ENCODE results near the gene DNAJA3. TPM values are rescaled to one million over a fixed set of nuclear protein-coding genes. Genes with fewer than 3 reads are reported as not detected.

DNAJA3 gene
- total and polyA plus RNA-seq, 10 of the 15 experiments (the other 5 are each of a cell fraction or from before 2014, with no cell fraction given) = 8.4 to 141 (median 60.8) TPM

DNA sequence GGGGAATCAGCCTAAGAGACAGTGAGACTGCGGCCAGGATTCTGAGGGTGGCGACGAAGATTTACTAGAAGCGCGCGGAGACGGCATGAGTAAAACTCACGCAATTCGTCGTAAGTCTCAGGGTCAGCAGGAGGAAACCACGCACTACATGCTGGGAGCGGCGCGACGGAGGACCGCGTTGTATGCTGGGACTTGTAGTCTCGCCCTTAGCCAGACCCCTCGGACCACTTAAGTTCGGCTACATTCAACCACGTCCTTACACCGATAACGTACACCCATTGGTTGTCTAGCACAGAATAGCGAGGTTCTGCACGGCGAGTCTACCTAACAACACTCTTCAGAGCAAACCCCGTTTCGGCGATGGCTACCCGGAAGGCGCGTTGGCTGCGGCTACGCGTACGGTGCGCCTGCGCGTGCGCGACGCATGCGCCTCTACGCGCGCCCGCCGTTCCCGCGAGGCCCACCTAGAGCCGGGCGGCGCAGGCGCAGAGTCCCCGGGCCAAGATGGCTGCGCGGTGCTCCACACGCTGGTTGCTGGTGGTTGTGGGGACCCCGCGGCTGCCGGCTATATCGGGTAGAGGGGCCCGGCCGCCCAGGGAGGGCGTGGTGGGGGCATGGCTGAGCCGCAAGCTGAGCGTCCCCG lies at the start of gene DNAJA3 (continued):
- TF ChIP-seq GATAD2B (conservative IDR thresholded peaks at IDR 0.05; ENCODE audit: low read depth) (peak; percentile 58), RAD21 (IDR thresholded peaks at IDR 0.05; ENCODE audit: insufficient read depth, low read depth, low read length) (no peak), NR2C2 (IDR thresholded peaks at IDR 0.05; ENCODE audit: borderline replicate concordance, control insufficient read depth, insufficient read length, low read depth) (no peak), CREB1 (IDR thresholded peaks at IDR 0.05; ENCODE audit: low read depth) (peak; percentile 94), HDAC2 (IDR thresholded peaks at IDR 0.05) (no peak), ESRRA (IDR thresholded peaks at IDR 0.05; ENCODE audit: low read length) (peak; percentile 51; the same call in 1 of the 2 replicates), FOS (IDR thresholded peaks at IDR 0.05; ENCODE audit: borderline replicate concordance, extremely low read depth, insufficient read length) (no peak), CBX3 (IDR thresholded peaks at IDR 0.05; ENCODE audit: borderline replicate concordance, low read depth) (no peak), CREM (IDR thresholded peaks at IDR 0.05; ENCODE audit: low read depth) (peak; percentile 92), ASH2L (IDR thresholded peaks at IDR 0.05; ENCODE audit: borderline replicate concordance, low read depth) (no peak), RB1 (IDR thresholded peaks at IDR 0.05; ENCODE audit: borderline replicate concordance) (0 out of 2 replicates have a peak, but pooled peaks have one; percentile 45), KDM1A (IDR thresholded peaks at IDR 0.05; ENCODE audit: borderline replicate concordance) (no peak), LARP7 (IDR thresholded peaks at IDR 0.05) (peak; percentile 92), PAX5 (IDR thresholded peaks at IDR 0.05; ENCODE audit: borderline replicate concordance, low read depth, low read length) (peak; percentile 23; the same call in 1 of the 2 replicates), ZNF217 (IDR thresholded peaks at IDR 0.05) (no peak), EGR1 (IDR thresholded peaks at IDR 0.05; ENCODE audit: borderline replicate concordance in 1 of 2, low read depth in 2 of 2, low read length in 2 of 2) (peak; percentile 36 to 67; a peak in 2 of 3 replicates), NBN (IDR thresholded peaks at IDR 0.05) (peak; percentile 88; the same call in 1 of the 2 replicates), SMC3 (IDR thresholded peaks at IDR 0.05; ENCODE audit: borderline replicate concordance, low read length) (no peak), CHD2 (IDR thresholded peaks at IDR 0.05; ENCODE audit: borderline replicate concordance, low read depth, low read length) (peak; percentile 99), CBFB (IDR thresholded peaks at IDR 0.05; ENCODE audit: low read depth) (peak; percentile 6; the same call in 1 of the 2 replicates), RFX5 (IDR thresholded peaks at IDR 0.05; ENCODE audit: low read depth, low read length) (no peak), JUND (IDR thresholded peaks at IDR 0.05; ENCODE audit: low read depth, low read length) (no peak), IRF4 (IDR thresholded peaks at IDR 0.05; ENCODE audit: low read depth, low read length) (peak; percentile 30; the same call in 1 of the 2 replicates), MEF2B (IDR thresholded peaks at IDR 0.05; ENCODE audit: partially characterized antibody, poor library complexity, severe bottlenecking) (no peak), SP1 (IDR thresholded peaks at IDR 0.05; ENCODE audit: low read depth, low read length) (peak; percentile 17)
- TF ChIP-seq, protein P1, sequence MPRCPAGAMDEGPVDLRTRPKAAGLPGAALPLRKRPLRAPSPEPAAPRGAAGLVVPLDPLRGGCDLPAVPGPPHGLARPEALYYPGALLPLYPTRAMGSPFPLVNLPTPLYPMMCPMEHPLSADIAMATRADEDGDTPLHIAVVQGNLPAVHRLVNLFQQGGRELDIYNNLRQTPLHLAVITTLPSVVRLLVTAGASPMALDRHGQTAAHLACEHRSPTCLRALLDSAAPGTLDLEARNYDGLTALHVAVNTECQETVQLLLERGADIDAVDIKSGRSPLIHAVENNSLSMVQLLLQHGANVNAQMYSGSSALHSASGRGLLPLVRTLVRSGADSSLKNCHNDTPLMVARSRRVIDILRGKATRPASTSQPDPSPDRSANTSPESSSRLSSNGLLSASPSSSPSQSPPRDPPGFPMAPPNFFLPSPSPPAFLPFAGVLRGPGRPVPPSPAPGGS (IDR thresholded peaks at IDR 0.05; ENCODE audit: borderline replicate concordance, insufficient read depth, low read depth, low read length, poor library complexity, severe bottlenecking) = no peak
- TF ChIP-seq, protein P2, sequence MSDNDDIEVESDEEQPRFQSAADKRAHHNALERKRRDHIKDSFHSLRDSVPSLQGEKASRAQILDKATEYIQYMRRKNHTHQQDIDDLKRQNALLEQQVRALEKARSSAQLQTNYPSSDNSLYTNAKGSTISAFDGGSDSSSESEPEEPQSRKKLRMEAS (IDR thresholded peaks at IDR 0.05; ENCODE audit: low read depth, low read length) = peak; percentile 77
- TF ChIP-seq, protein P3, sequence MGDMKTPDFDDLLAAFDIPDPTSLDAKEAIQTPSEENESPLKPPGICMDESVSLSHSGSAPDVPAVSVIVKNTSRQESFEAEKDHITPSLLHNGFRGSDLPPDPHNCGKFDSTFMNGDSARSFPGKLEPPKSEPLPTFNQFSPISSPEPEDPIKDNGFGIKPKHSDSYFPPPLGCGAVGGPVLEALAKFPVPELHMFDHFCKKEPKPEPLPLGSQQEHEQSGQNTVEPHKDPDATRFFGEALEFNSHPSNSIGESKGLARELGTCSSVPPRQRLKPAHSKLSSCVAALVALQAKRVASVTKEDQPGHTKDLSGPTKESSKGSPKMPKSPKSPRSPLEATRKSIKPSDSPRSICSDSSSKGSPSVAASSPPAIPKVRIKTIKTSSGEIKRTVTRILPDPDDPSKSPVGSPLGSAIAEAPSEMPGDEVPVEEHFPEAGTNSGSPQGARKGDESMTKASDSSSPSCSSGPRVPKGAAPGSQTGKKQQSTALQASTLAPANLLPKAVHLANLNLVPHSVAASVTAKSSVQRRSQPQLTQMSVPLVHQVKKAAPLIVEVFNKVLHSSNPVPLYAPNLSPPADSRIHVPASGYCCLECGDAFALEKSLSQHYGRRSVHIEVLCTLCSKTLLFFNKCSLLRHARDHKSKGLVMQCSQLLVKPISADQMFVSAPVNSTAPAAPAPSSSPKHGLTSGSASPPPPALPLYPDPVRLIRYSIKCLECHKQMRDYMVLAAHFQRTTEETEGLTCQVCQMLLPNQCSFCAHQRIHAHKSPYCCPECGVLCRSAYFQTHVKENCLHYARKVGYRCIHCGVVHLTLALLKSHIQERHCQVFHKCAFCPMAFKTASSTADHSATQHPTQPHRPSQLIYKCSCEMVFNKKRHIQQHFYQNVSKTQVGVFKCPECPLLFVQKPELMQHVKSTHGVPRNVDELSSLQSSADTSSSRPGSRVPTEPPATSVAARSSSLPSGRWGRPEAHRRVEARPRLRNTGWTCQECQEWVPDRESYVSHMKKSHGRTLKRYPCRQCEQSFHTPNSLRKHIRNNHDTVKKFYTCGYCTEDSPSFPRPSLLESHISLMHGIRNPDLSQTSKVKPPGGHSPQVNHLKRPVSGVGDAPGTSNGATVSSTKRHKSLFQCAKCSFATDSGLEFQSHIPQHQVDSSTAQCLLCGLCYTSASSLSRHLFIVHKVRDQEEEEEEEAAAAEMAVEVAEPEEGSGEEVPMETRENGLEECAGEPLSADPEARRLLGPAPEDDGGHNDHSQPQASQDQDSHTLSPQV (IDR thresholded peaks at IDR 0.05) = no peak

Data from GM12878 (cell line).